Fibroblast of skin of left biceps (primary cell): ENCODE measurements around the gene ZNF732.
"Not testable (repeated sequence)": the region's sequence is repeated elsewhere in the genome, so short reads cannot be mapped to it uniquely, and the experiment has no call there.

Source experiments
- DNase-seq, 2 experiments: peaks; one replicate each; pipeline ENCODE4 v3.0.0-alpha.2; 2013; ENCODE audit warnings: low read depth in 2 of 2

ZNF732 gene

GRCh38 chr4:304969-305680 lies at the start of gene ZNF732:
ZNF732 (minus strand) TSS chr4:305474; CDS start chr4:305310, 164 bp downstream.
- peak; percentile 32 to 42 for DNase-seq

- no peak for DNase-seq
Measured at GRCh38 chr4:340011-340410, 34.7 kb upstream of the ZNF732 start.

- DNase-seq, result no peak
Measured at GRCh38 chr4:338759-339097, 33.5 kb upstream of the ZNF732 start.

GRCh38 chr4:337932-338758 lies 32.9 kb upstream of the ZNF732 start:
- DNase-seq, result no peak

GRCh38 chr4:337143-337931 lies 32.1 kb upstream of the ZNF732 start, which contains the start of gene ZNF141:
ZNF141 (plus strand) TSS chr4:337814; CDS start chr4:337984, 170 bp downstream.
- peak; percentile 95 for DNase-seq

GRCh38 chr4:336893-337142 lies 31.5 kb upstream of the ZNF732 start:
- DNase-seq, result no peak

GRCh38 chr4:336099-336892 lies 31.0 kb upstream of the ZNF732 start:
- no peak for DNase-seq

- DNase-seq, result no peak
Measured at GRCh38 chr4:335515-335914, 30.2 kb upstream of the ZNF732 start.

DNA sequence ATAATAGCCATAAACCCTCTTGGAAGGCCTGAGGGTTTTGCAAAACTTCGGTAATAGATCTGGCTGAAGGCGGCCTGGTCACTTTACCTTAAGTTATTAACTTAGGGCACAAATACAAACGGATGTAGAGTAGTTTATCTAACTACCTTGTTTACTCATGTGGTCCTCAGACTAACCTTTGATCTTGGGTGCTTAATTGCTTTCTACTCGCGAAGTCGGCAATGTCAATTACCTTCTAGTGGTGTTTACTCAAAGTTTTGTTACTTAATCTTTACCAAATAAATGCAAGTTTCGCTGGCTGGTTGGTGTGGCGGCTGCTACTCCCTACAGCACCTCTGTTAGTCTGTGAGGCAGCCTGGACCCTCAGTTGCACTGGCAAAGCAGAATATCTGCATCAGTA lies 23.5 kb upstream of the ZNF732 start:
- no peak for DNase-seq

GRCh38 chr4:314296-314903 lies 9.1 kb upstream of the ZNF732 start:
- DNase-seq, result no peak

DNA sequence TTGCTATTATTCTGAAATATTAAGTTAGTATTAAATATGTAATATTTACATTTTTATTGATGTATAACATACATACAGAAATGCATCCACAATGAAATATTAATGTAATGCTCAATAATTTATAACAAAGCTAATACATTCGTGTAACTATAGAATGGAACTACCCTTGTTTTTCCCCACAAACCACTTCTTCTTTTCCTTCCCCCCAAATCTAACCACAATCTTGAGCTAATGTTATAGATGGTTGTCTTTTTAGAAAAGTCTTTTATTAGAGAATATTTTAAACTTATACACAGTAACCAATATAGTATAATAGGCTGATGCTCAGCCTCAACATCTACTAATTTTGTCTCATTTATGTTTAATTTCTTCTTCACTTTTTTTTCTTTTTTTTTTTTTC lies 4.5 kb upstream of the ZNF732 start:
- DNase-seq, result no peak

- no peak for DNase-seq
Measured at GRCh38 chr4:306551-306961, 1.3 kb upstream of the ZNF732 start.

- DNase-seq, result not testable (repeated sequence)
Measured at GRCh38 chr4:304516-304915, 758 bp downstream of the ZNF732 start.

- no peak for DNase-seq
Measured at GRCh38 chr4:302381-302780, 2.9 kb downstream of the ZNF732 start.

GRCh38 chr4:294732-295131 lies 10.5 kb downstream of the ZNF732 start:
- no peak for DNase-seq

- no peak for DNase-seq
Measured at GRCh38 chr4:288891-289290, 16.4 kb downstream of the ZNF732 start.

- DNase-seq, result no peak
Measured at GRCh38 chr4:273309-274017, 31.8 kb downstream of the ZNF732 start.

DNA sequence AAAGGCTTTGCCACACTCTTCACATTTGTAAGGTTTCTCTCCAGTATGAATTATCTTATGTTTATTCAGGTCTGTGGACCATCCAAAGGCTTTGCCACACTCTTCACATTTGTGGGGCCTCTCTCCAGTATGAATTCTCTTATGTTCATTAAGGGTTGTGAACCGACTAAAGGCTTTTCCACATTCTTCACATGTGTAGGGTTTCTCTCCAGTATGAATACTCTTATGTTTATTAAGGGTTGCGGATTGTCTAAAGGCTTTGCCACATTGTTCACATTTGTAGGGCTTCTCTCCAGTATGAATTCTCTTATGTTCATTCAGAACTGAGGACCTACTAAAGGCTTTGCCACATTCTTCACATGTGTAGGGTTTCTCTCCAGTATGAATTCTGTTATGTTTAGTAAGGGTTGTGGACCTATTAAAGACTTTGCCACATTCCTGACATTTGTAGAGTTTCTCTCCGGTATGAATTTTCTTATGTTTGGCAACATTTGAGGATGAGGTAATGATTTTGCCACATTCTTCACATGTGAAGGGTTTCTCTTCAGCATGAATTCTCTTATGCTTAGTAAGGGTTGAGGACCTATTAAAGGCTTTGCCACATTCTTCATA lies 33.7 kb downstream of the ZNF732 start:
- DNase-seq, result no peak

GRCh38 chr4:259240-259639 lies 46.0 kb downstream of the ZNF732 start:
- DNase-seq, result not testable (repeated sequence)

DNA sequence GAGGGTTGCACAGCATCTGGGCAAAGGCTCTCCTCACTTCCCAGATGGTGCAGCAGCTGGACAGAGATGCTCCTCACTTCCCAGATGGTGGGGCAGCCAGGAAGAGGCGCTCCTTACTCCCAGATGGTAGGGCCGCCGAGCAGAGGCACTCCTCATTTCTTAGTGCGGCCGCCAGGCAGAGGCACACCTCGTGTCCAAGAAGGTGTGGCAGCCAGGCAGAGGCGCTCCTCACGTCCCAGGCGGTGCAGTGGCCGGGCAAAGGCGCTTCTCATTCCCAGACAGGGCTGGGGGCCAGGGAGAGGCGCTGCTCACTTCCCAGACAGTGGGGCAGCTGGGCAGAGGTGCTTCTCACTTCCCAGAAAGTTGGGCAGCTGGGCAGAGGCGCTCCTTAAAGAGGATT lies 48.8 kb downstream of the ZNF732 start:
- DNase-seq, result no peak
